Measurements from ENCODE around the gene MAP2K2.

MAP2K2 gene

DNA sequence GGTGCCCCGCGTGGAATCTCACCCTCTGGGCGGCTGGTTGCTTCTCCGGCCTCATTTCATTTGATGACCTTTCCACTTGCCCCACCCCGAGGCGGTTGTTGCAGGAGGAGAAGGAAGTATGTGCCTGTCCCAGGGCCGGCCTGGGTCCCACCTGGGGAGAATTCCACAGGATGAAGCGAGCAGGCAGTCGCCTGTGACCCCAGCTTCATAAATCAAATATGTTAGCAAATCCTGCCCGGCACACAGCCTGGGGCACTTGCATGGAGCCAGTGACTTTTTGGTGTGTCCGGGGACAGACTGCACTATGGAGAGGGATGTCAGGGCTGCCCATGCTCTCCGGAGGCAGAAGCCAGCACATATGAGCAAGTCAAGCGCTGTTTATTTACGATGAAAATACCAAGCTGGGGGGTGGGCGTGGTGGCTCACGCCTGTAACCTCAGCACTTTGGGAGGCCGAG, 37.5 kb downstream of the MAP2K2 start:
- TF ChIP-seq, protein P1, sequence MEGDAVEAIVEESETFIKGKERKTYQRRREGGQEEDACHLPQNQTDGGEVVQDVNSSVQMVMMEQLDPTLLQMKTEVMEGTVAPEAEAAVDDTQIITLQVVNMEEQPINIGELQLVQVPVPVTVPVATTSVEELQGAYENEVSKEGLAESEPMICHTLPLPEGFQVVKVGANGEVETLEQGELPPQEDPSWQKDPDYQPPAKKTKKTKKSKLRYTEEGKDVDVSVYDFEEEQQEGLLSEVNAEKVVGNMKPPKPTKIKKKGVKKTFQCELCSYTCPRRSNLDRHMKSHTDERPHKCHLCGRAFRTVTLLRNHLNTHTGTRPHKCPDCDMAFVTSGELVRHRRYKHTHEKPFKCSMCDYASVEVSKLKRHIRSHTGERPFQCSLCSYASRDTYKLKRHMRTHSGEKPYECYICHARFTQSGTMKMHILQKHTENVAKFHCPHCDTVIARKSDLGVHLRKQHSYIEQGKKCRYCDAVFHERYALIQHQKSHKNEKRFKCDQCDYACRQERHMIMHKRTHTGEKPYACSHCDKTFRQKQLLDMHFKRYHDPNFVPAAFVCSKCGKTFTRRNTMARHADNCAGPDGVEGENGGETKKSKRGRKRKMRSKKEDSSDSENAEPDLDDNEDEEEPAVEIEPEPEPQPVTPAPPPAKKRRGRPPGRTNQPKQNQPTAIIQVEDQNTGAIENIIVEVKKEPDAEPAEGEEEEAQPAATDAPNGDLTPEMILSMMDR (conservative IDR thresholded peaks at IDR 0.05; ENCODE audit: control insufficient read depth, insufficient read depth, low read depth, low read length): no peak
- H3K4me3 ChIP-seq (ENCODE audit: control insufficient read depth, low read depth, low read length): no peak overlapping the region
- DNase-seq (ENCODE audit: low read depth): no peak

DNA sequence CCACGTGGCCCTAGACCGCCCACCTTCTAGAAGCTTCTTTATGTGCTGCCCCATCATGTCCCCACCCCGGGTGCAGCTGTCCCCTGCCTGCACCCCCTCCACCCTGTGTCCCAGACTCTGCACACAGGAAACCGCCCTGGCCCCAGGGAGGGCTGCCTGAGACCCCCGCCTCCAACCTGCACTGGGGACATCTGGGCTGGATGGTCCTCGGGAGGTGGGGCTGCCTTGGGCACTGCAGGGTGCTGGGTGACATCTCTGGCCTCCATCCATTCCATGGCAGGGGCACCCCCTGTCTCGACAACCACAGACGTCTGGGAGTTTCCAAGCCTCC, 39.4 kb downstream of the MAP2K2 start:
- DNase-seq (ENCODE audit: low read depth): no peak
- TF ChIP-seq, protein P1 (conservative IDR thresholded peaks at IDR 0.05; ENCODE audit: control insufficient read depth, insufficient read depth, low read depth, low read length): no peak
- no peak overlapping the region for H3K4me3 ChIP-seq (ENCODE audit: control insufficient read depth, low read depth, low read length)

DNA sequence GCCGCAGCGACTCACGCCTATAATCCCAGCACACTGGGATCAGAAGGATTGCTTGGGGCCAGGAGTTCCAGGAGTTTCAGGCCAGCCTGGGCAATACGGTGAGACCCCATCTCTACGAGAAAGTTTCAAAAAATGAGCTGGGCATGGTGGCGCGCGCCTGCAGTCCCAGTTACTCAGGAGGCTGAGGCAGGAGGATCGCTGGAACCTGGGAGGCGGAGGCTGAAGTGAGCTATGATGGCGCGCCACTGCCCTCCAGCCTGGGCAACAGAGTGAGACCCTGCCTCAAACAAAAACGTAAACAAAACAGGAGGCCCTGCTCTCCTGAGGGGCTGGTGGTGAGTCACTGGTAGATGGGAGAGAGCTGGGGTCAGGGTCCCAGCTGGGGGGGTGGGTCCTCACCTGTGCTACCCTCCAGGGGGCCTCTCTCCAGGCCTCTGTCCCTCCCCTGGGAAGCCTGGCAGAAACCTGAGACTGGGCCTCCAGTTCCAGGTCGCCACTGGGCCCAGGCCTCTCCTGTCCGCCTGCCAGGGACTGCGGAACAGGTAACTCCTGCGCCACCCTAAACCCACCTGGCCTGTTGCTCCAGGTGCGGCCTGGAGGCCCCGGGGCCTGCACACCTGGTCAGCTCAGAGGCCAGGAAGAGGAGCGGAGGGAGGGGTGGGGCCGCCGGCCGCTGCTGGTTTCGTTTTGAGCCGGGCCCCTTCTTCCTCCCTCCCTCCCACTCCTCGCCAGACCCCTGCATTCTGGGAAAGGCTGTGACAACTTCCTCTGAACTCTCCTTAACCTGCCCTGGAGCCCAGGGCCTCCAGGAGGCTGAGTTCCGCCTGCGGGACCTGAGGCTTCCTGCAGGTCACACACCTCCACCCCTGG, 40.0 kb downstream of the MAP2K2 start:
- TF ChIP-seq, protein P1 (conservative IDR thresholded peaks at IDR 0.05; ENCODE audit: control insufficient read depth, insufficient read depth, low read depth, low read length): no peak
- no peak for DNase-seq (ENCODE audit: low read depth)
- H3K4me3 ChIP-seq (ENCODE audit: control insufficient read depth, low read depth, low read length): no peak overlapping the region

DNA sequence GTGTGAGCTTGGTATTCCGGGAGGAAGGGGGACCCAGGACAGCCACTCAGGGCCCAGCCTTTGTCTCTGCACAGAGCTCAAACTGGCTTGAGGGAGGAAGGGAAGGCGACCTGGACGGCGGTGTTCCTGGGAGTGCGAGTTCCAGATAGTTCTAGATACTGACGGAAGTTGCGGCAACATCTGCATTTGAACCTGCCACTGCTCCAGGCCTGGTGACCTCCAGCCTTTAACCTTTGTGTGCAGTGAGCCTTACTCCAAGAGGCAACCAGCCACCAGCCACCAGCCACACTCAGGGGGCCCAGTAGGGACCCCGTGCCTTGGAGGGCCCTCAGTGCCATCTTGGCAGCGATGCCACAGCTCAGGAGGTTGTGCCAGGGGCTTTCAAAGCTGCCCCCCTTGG, 41.8 kb downstream of the MAP2K2 start:
- DNase-seq (ENCODE audit: low read depth): no peak
- TF ChIP-seq, protein P1 (conservative IDR thresholded peaks at IDR 0.05; ENCODE audit: control insufficient read depth, insufficient read depth, low read depth, low read length): no peak
- no peak overlapping the region for H3K4me3 ChIP-seq (ENCODE audit: control insufficient read depth, low read depth, low read length)

DNA sequence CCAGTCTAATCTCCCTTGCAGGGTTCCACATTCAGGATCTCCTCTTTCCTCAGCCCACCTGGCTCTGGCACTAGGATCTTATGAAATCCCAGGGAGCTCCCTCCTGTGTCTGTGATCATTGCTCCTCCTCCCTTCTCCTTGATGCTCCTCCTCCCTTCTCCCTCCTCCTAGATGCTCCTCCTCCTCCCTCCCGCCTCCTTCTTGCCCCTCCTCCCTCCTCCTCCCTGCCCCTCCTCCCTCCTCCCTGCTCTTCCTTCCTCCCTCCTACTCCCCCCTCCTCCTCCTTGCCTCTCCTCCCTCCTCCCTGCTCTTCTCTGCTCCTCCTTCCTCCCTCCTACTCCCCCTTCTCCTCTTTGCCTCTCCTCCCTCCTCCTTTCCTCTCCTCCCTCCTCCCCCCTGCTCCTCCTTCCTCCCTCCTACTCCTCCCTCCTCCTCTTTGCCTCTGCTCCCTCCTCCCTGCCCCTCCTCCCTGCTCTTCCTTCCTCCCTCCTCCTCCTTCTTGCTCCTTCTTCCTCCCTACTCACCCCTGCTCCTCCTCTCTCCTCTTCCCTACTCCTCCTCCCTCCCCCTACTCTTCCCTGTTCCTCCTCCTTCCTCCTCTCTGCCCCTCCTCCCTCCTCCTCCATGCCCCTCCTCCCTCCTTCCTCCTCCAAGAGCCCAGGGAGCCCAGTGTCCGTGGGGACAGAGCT, 42.3 kb downstream of the MAP2K2 start:
- DNase-seq (ENCODE audit: low read depth): peak; percentile 37
- TF ChIP-seq, protein P1 (conservative IDR thresholded peaks at IDR 0.05; ENCODE audit: control insufficient read depth, insufficient read depth, low read depth, low read length): no peak
- no peak overlapping the region for H3K4me3 ChIP-seq (ENCODE audit: control insufficient read depth, low read depth, low read length)

DNA sequence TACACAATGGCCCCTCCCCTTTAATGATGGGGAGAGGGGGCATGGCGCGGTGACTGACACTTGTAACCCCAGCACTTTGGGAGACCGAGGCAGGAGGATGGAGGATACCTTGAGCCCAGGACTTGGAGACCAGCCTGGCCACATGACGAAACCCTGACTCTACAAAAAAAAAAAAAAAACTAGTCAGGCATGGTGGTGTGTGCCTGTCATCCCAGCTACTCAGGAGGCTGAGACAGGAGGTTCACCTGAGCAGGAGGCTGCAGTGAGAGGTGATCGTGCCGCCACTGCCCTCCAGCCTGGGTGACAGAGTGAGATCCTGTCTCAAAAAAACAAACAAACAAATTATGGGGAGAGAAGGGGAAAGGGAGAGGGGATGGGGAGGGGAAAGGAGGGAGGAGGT, 43.4 kb downstream of the MAP2K2 start:
- no peak overlapping the region for H3K4me3 ChIP-seq (ENCODE audit: control insufficient read depth, low read depth, low read length)
- TF ChIP-seq, protein P1 (conservative IDR thresholded peaks at IDR 0.05; ENCODE audit: control insufficient read depth, insufficient read depth, low read depth, low read length): no peak
- DNase-seq (ENCODE audit: low read depth): no peak

Data from fibroblast of mammary gland (primary cell).